A549 (cell line): ENCODE data around the gene CFB. TPM values are rescaled to one million over a fixed set of nuclear protein-coding genes. Genes with fewer than 3 reads are reported as not detected.
"Not testable (repeated sequence)": the region's sequence is repeated elsewhere in the genome, so short reads cannot be mapped to it uniquely, and the experiment has no call there.

Experiments used
- ATAC-seq, 2 experiments: fragments of 200-7000 bp in 1 of 2; fragments of >200 bp in 1 of 2; cut with Nextera tagmentation in 1 of 2; cut with Tn5 transposase in 1 of 2; 3 replicates each; pipeline versions ENCODE4 v1.8.0 to v1.9.1; 2018 to 2020; ENCODE audit warnings: mild to moderate bottlenecking in 1 of 2, moderate library complexity in 1 of 2
- CTCF ChIA-PET: fragments of 300-600 bp; sonication (Branson Sonifier 250); formaldehyde crosslinking; extraction: SDS; loops from one replicate; lab custom pipeline; 2021; ENCODE audit warnings: antibody characterized with exemption, inconsistent platforms; lab: Yijun Ruan, JAX
- POLR2A ChIA-PET: fragments of 350-600 bp; formaldehyde crosslinking; extraction: SDS; loops from one replicate; lab custom pipeline; 2021; ENCODE audit warnings: antibody characterized with exemption, inconsistent platforms; lab: Yijun Ruan, JAX
- DNase-seq, 2 experiments: peaks; one replicate each; pipeline versions ENCODE4 v3.0.0 to v3.0.0-alpha.2; 2011 to 2016; ENCODE audit warnings: low read depth in 1 of 2, low spot score in 1 of 2
- FAIRE-seq: peaks from 2 replicates; lab custom pipeline; 2011; peaks lifted over from hg19 to GRCh38; lab: Jason Lieb, UNC
- H3K27ac ChIP-seq, 2 experiments: fragments of >200 bp; sonication (Bioruptor Twin); formaldehyde crosslinking; 3 replicates each; pipeline ENCODE4 v1.5.1; 2016 to 2017
- H3K4me1 ChIP-seq: fragments of >200 bp; sonication (Bioruptor Twin); formaldehyde crosslinking; 3 replicates; pipeline ENCODE4 v1.6.1; 2016
- H3K4me2 ChIP-seq: fragments of >200 bp; sonication (Bioruptor Twin); formaldehyde crosslinking; 3 replicates; pipeline ENCODE4 v1.6.1; 2016
- H3K4me3 ChIP-seq: fragments of >200 bp; sonication (Bioruptor Twin); formaldehyde crosslinking; 3 replicates; pipeline ENCODE4 v1.5.1; 2016
- H3K9me3 ChIP-seq: fragments of >200 bp; sonication (Bioruptor Twin); formaldehyde crosslinking; 3 replicates; pipeline ENCODE4 v1.6.1; 2016
- WGBS: methylation state at CpG from one replicate; pipeline ENCODE4 v1.1.6; 2017; ENCODE audit errors: missing lambda C conversion rate; 5-methylcytosine and 5-hydroxymethylcytosine counted together
- polyA plus RNA-seq, 4 experiments: library from polyadenylated mRNA; depleted of rRNA in 3 of 4; stranded (reverse); fragments of >200 nt; fragmentation: RNase III in 1 of 4; extraction: RNeasy Plus Mini Kit Qiagen cat#74134 plus additional on column Dnase treatment in 1 of 4; gene quantifications; 2 replicates in 3 of 4; 3 replicates in 1 of 4; pipeline ENCODE4 v1.2.3, GENCODE V29; 2011 to 2017
- small RNA-seq, 6 experiments: library from RNA; depleted of rRNA; stranded (forward); fragments of <200 nt; gene quantifications; one replicate each; pipeline ENCODE3, GENCODE V24; 2012

CFB gene
- polyA plus RNA-seq, 2 of the 4 experiments (the other 2 are of a cell fraction), result 4.4 to 5.6 TPM

GRCh38 chr6:31996385-31996784, 50.5 kb downstream of the CFB start:
- 79% methylated on average over 4 of the region's 6 CpGs for WGBS
- H3K27ac ChIP-seq, ATAC-seq, POLR2A ChIA-PET, H3K4me3 ChIP-seq, CTCF ChIA-PET, H3K4me1 ChIP-seq, DNase-seq, H3K4me2 ChIP-seq, H3K9me3 ChIP-seq, FAIRE-seq: not testable (repeated sequence)

Small RNAs within 50 kb of the gene (small RNA-seq; reads per million reads assigned to genes)
- gene AL645922.1, result 0 reads per million in 6 experiments

Other genes with a start within 250 kb of the CFB start
Only the 30 nearest of the 37 such genes appear.
- 0.08 and 0.11 TPM in 2 replicates for gene LY6G6C, start 224.3 kb upstream of the CFB start, polyA plus RNA-seq (2011; rRNA removed)
- gene LY6G6C, start 224.3 kb upstream of the CFB start, polyA plus RNA-seq (2017; fragmentation: RNase III; extraction: RNeasy Plus Mini Kit Qiagen cat#74134 plus additional on column Dnase treatment), result 0.11 to 0.21 TPM in 2 of 3 replicates, not detected in the other
- not detected in 2 replicates for gene MPIG6B, start 222.7 kb upstream of the CFB start, polyA plus RNA-seq (2011; rRNA removed)
- not detected in 3 replicates for gene MPIG6B, start 222.7 kb upstream of the CFB start, polyA plus RNA-seq (2017; fragmentation: RNase III; extraction: RNeasy Plus Mini Kit Qiagen cat#74134 plus additional on column Dnase treatment)
- gene DDAH2, start 216.8 kb upstream of the CFB start, polyA plus RNA-seq (2011; rRNA removed), result 19.3 and 20.6 TPM in 2 replicates
- gene DDAH2, start 216.8 kb upstream of the CFB start, polyA plus RNA-seq (2017; fragmentation: RNase III; extraction: RNeasy Plus Mini Kit Qiagen cat#74134 plus additional on column Dnase treatment), result 44.8 to 57.3 TPM (median 54.5 TPM) in 3 replicates
- gene CLIC1, start 209.6 kb upstream of the CFB start, polyA plus RNA-seq (2011; rRNA removed), result 346 and 397 TPM in 2 replicates
- gene CLIC1, start 209.6 kb upstream of the CFB start, polyA plus RNA-seq (2017; fragmentation: RNase III; extraction: RNeasy Plus Mini Kit Qiagen cat#74134 plus additional on column Dnase treatment), result 249 to 283 TPM (median 251 TPM) in 3 replicates
- 36.5 and 42.6 TPM in 2 replicates for gene MSH5, start 206.1 kb upstream of the CFB start, polyA plus RNA-seq (2011; rRNA removed)
- gene MSH5, start 206.1 kb upstream of the CFB start, polyA plus RNA-seq (2017; fragmentation: RNase III; extraction: RNeasy Plus Mini Kit Qiagen cat#74134 plus additional on column Dnase treatment), result 17.1 to 18.8 TPM (median 17.4 TPM) in 3 replicates
- 3.3 and 6.9 TPM in 2 replicates for gene SAPCD1, start 183.4 kb upstream of the CFB start, polyA plus RNA-seq (2011; rRNA removed)
- 5.8 to 7.5 TPM (median 7.1 TPM) in 3 replicates for gene SAPCD1, start 183.4 kb upstream of the CFB start, polyA plus RNA-seq (2017; fragmentation: RNase III; extraction: RNeasy Plus Mini Kit Qiagen cat#74134 plus additional on column Dnase treatment)
- 1.1 TPM in 2 replicates for gene VWA7, start 168.8 kb upstream of the CFB start, polyA plus RNA-seq (2011; rRNA removed)
- gene VWA7, start 168.8 kb upstream of the CFB start, polyA plus RNA-seq (2017; fragmentation: RNase III; extraction: RNeasy Plus Mini Kit Qiagen cat#74134 plus additional on column Dnase treatment), result 0.95 to 1.1 TPM (median 0.98 TPM) in 3 replicates
- gene VARS1, start 150.3 kb upstream of the CFB start, polyA plus RNA-seq (2011; rRNA removed), result 17.7 and 24.7 TPM in 2 replicates
- gene VARS1, start 150.3 kb upstream of the CFB start, polyA plus RNA-seq (2017; fragmentation: RNase III; extraction: RNeasy Plus Mini Kit Qiagen cat#74134 plus additional on column Dnase treatment), result 57.2 to 58.4 TPM (median 58.3 TPM) in 3 replicates
- 54.7 and 73.8 TPM in 2 replicates for gene LSM2, start 139.1 kb upstream of the CFB start, polyA plus RNA-seq (2011; rRNA removed)
- 58.9 to 65.3 TPM (median 59.6 TPM) in 3 replicates for gene LSM2, start 139.1 kb upstream of the CFB start, polyA plus RNA-seq (2017; fragmentation: RNase III; extraction: RNeasy Plus Mini Kit Qiagen cat#74134 plus additional on column Dnase treatment)
- 1.2 and 1.6 TPM in 2 replicates for gene HSPA1L, start 130.8 kb upstream of the CFB start, polyA plus RNA-seq (2011; rRNA removed)
- gene HSPA1L, start 130.8 kb upstream of the CFB start, polyA plus RNA-seq (2017; fragmentation: RNase III; extraction: RNeasy Plus Mini Kit Qiagen cat#74134 plus additional on column Dnase treatment), result 1.2 to 1.7 TPM (median 1.4 TPM) in 3 replicates
- gene HSPA1A, start 130.6 kb upstream of the CFB start, polyA plus RNA-seq (2011; rRNA removed), result 88.2 and 122 TPM in 2 replicates
- 129 to 204 TPM (median 194 TPM) in 3 replicates for gene HSPA1A, start 130.6 kb upstream of the CFB start, polyA plus RNA-seq (2017; fragmentation: RNase III; extraction: RNeasy Plus Mini Kit Qiagen cat#74134 plus additional on column Dnase treatment)
- 52.7 and 70.6 TPM in 2 replicates for gene HSPA1B, start 118.4 kb upstream of the CFB start, polyA plus RNA-seq (2011; rRNA removed)
- 56.7 to 125 TPM (median 98.6 TPM) in 3 replicates for gene HSPA1B, start 118.4 kb upstream of the CFB start, polyA plus RNA-seq (2017; fragmentation: RNase III; extraction: RNeasy Plus Mini Kit Qiagen cat#74134 plus additional on column Dnase treatment)
- 15.8 and 20.6 TPM in 2 replicates for gene NEU1, start 83.3 kb upstream of the CFB start, polyA plus RNA-seq (2011; rRNA removed)
- 12.8 to 19.2 TPM (median 16.0 TPM) in 3 replicates for gene NEU1, start 83.3 kb upstream of the CFB start, polyA plus RNA-seq (2017; fragmentation: RNase III; extraction: RNeasy Plus Mini Kit Qiagen cat#74134 plus additional on column Dnase treatment)
- 0.24 and 0.27 TPM in 2 replicates for gene SLC44A4, start 67.1 kb upstream of the CFB start, polyA plus RNA-seq (2011; rRNA removed)
- gene SLC44A4, start 67.1 kb upstream of the CFB start, polyA plus RNA-seq (2017; fragmentation: RNase III; extraction: RNeasy Plus Mini Kit Qiagen cat#74134 plus additional on column Dnase treatment), result not detected in 3 replicates
- 15.4 and 16.4 TPM in 2 replicates for gene EHMT2, start 48.4 kb upstream of the CFB start, polyA plus RNA-seq (2011; rRNA removed)
- 27.0 to 32.3 TPM (median 30.9 TPM) in 3 replicates for gene EHMT2, start 48.4 kb upstream of the CFB start, polyA plus RNA-seq (2017; fragmentation: RNase III; extraction: RNeasy Plus Mini Kit Qiagen cat#74134 plus additional on column Dnase treatment)
- 2.2 and 2.9 TPM in 2 replicates for gene ZBTB12, start 44.0 kb upstream of the CFB start, polyA plus RNA-seq (2011; rRNA removed)
- gene ZBTB12, start 44.0 kb upstream of the CFB start, polyA plus RNA-seq (2017; fragmentation: RNase III; extraction: RNeasy Plus Mini Kit Qiagen cat#74134 plus additional on column Dnase treatment), result 8.4 to 10.1 TPM (median 10.0 TPM) in 3 replicates
- gene C2, start 18.4 kb upstream of the CFB start, polyA plus RNA-seq (2011; rRNA removed), result 0.83 and 0.87 TPM in 2 replicates
- gene C2, start 18.4 kb upstream of the CFB start, polyA plus RNA-seq (2017; fragmentation: RNase III; extraction: RNeasy Plus Mini Kit Qiagen cat#74134 plus additional on column Dnase treatment), result 0.22 to 0.41 TPM (median 0.36 TPM) in 3 replicates
- 54.1 and 64.2 TPM in 2 replicates for gene NELFE, start 12.9 kb downstream of the CFB start, polyA plus RNA-seq (2011; rRNA removed)
- 70.6 to 73.6 TPM (median 72.4 TPM) in 3 replicates for gene NELFE, start 12.9 kb downstream of the CFB start, polyA plus RNA-seq (2017; fragmentation: RNase III; extraction: RNeasy Plus Mini Kit Qiagen cat#74134 plus additional on column Dnase treatment)
- gene SKIC2, start 13.1 kb downstream of the CFB start, polyA plus RNA-seq (2011; rRNA removed), result 20.8 and 23.4 TPM in 2 replicates
- gene SKIC2, start 13.1 kb downstream of the CFB start, polyA plus RNA-seq (2017; fragmentation: RNase III; extraction: RNeasy Plus Mini Kit Qiagen cat#74134 plus additional on column Dnase treatment), result 33.2 to 40.5 TPM (median 37.5 TPM) in 3 replicates
- 12.7 and 16.0 TPM in 2 replicates for gene DXO, start 26.0 kb downstream of the CFB start, polyA plus RNA-seq (2011; rRNA removed)
- 11.6 to 15.6 TPM (median 14.6 TPM) in 3 replicates for gene DXO, start 26.0 kb downstream of the CFB start, polyA plus RNA-seq (2017; fragmentation: RNase III; extraction: RNeasy Plus Mini Kit Qiagen cat#74134 plus additional on column Dnase treatment)
- 1.6 and 1.8 TPM in 2 replicates for gene C4A, start 36.0 kb downstream of the CFB start, polyA plus RNA-seq (2011; rRNA removed)
- gene C4A, start 36.0 kb downstream of the CFB start, polyA plus RNA-seq (2017; fragmentation: RNase III; extraction: RNeasy Plus Mini Kit Qiagen cat#74134 plus additional on column Dnase treatment), result 1.3 to 1.4 TPM (median 1.4 TPM) in 3 replicates
- 1.2 and 1.3 TPM in 2 replicates for gene C4B, start 68.7 kb downstream of the CFB start, polyA plus RNA-seq (2011; rRNA removed)
- 1.0 to 1.3 TPM (median 1.3 TPM) in 3 replicates for gene C4B, start 68.7 kb downstream of the CFB start, polyA plus RNA-seq (2017; fragmentation: RNase III; extraction: RNeasy Plus Mini Kit Qiagen cat#74134 plus additional on column Dnase treatment)
- gene CYP21A2, start 92.3 kb downstream of the CFB start, polyA plus RNA-seq (2011; rRNA removed), result not detected in 2 replicates
- not detected in 3 replicates for gene CYP21A2, start 92.3 kb downstream of the CFB start, polyA plus RNA-seq (2017; fragmentation: RNase III; extraction: RNeasy Plus Mini Kit Qiagen cat#74134 plus additional on column Dnase treatment)
- gene TNXB, start 163.2 kb downstream of the CFB start, polyA plus RNA-seq (2011; rRNA removed), result 0.80 and 1.3 TPM in 2 replicates
- gene TNXB, start 163.2 kb downstream of the CFB start, polyA plus RNA-seq (2017; fragmentation: RNase III; extraction: RNeasy Plus Mini Kit Qiagen cat#74134 plus additional on column Dnase treatment), result 0.51 to 1.7 TPM (median 0.64 TPM) in 3 replicates
- 19.3 and 41.2 TPM in 2 replicates for gene ATF6B, start 182.2 kb downstream of the CFB start, polyA plus RNA-seq (2011; rRNA removed)
- gene ATF6B, start 182.2 kb downstream of the CFB start, polyA plus RNA-seq (2017; fragmentation: RNase III; extraction: RNeasy Plus Mini Kit Qiagen cat#74134 plus additional on column Dnase treatment), result 23.1 to 33.8 TPM (median 29.0 TPM) in 3 replicates
- gene FKBPL, start 184.2 kb downstream of the CFB start, polyA plus RNA-seq (2011; rRNA removed), result 3.5 and 3.8 TPM in 2 replicates
- gene FKBPL, start 184.2 kb downstream of the CFB start, polyA plus RNA-seq (2017; fragmentation: RNase III; extraction: RNeasy Plus Mini Kit Qiagen cat#74134 plus additional on column Dnase treatment), result 7.0 to 7.5 TPM (median 7.2 TPM) in 3 replicates
- 0.19 and 0.40 TPM in 2 replicates for gene PRRT1, start 205.8 kb downstream of the CFB start, polyA plus RNA-seq (2011; rRNA removed)
- 0.52 to 1.0 TPM (median 0.63 TPM) in 3 replicates for gene PRRT1, start 205.8 kb downstream of the CFB start, polyA plus RNA-seq (2017; fragmentation: RNase III; extraction: RNeasy Plus Mini Kit Qiagen cat#74134 plus additional on column Dnase treatment)
- gene PPT2, start 208.0 kb downstream of the CFB start, polyA plus RNA-seq (2011; rRNA removed), result 11.7 and 18.2 TPM in 2 replicates
- 7.7 to 9.3 TPM (median 9.2 TPM) in 3 replicates for gene PPT2, start 208.0 kb downstream of the CFB start, polyA plus RNA-seq (2017; fragmentation: RNase III; extraction: RNeasy Plus Mini Kit Qiagen cat#74134 plus additional on column Dnase treatment)
- 1.6 and 2.0 TPM in 2 replicates for gene EGFL8, start 218.5 kb downstream of the CFB start, polyA plus RNA-seq (2011; rRNA removed)
- gene EGFL8, start 218.5 kb downstream of the CFB start, polyA plus RNA-seq (2017; fragmentation: RNase III; extraction: RNeasy Plus Mini Kit Qiagen cat#74134 plus additional on column Dnase treatment), result 2.8 to 3.1 TPM (median 2.9 TPM) in 3 replicates
- 40.6 and 50.0 TPM in 2 replicates for gene AGPAT1, start 230.0 kb downstream of the CFB start, polyA plus RNA-seq (2011; rRNA removed)
- 28.7 to 30.0 TPM (median 29.4 TPM) in 3 replicates for gene AGPAT1, start 230.0 kb downstream of the CFB start, polyA plus RNA-seq (2017; fragmentation: RNase III; extraction: RNeasy Plus Mini Kit Qiagen cat#74134 plus additional on column Dnase treatment)